Panc1 (cell line): Measurements from ENCODE around the gene PHF23. TPM values are rescaled to one million over a fixed set of nuclear protein-coding genes. Genes with fewer than 3 reads are reported as not detected.
A peak's percentile ranks its signal among the peaks of the same experiment; 100 is the strongest.

Experiments used
- ATAC-seq: fragments of 200-7000 bp; cut with Tn5 transposase; 2 replicates; pipeline ENCODE4 v1.9.1; 2020; ENCODE audit warnings: mild to moderate bottlenecking, moderate library complexity
- Bru-seq: library from RNA; stranded (reverse); fragments of 400-500 nt; gene quantifications from one replicate; lab custom pipeline; 2021; lab: Mats Ljungman, UMichigan
- BruChase-seq, 2 experiments: library from RNA; stranded (reverse); fragments of 400-500 nt; gene quantifications; one replicate each; lab custom pipeline; 2021; lab: Mats Ljungman, UMichigan
- BruUV-seq: library from RNA; stranded (reverse); fragments of 400-500 nt; replicated peaks from 2 replicates; lab custom pipeline; 2021; lab: Mats Ljungman, UMichigan
- CTCF ChIA-PET: fragments of 300-600 bp; sonication (Branson Sonifier 250); formaldehyde crosslinking; loops from one replicate; lab custom pipeline; 2022; ENCODE audit warnings: antibody characterized with exemption; lab: Charles Lee
- POLR2A ChIA-PET: fragments of 300-600 bp; sonication (Branson Sonifier 250); formaldehyde crosslinking; loops from one replicate; lab custom pipeline; 2022; ENCODE audit warnings: antibody characterized with exemption; lab: Charles Lee
- DNase-seq: peaks from one replicate; pipeline ENCODE4 v3.0.0-alpha.2; 2010; ENCODE audit warnings: low read depth, low spot score
- H3K27ac ChIP-seq: 2 replicates; pipeline ENCODE4 v1.5.1; 2011; ENCODE audit warnings: mild to moderate bottlenecking, low read length, inconsistent platforms
- H3K27me3 ChIP-seq: fragments of 200-500 bp; sonication (Bioruptor generic); 2 replicates; pipeline ENCODE4 v1.6.0; 2014; ENCODE audit warnings: low read length, inconsistent platforms; ENCODE audit not compliant: control insufficient read depth, insufficient read depth
- H3K36me3 ChIP-seq: fragments of 200-500 bp; sonication (Bioruptor generic); 2 replicates; pipeline ENCODE4 v1.5.1; 2014; ENCODE audit warnings: inconsistent platforms, mild to moderate bottlenecking, low read length, moderate library complexity; ENCODE audit not compliant: control insufficient read depth, insufficient read depth
- H3K4me1 ChIP-seq: 2 replicates; pipeline ENCODE4 v1.5.1; 2011; ENCODE audit warnings: inconsistent platforms, mild to moderate bottlenecking, low read length, moderate library complexity; ENCODE audit not compliant: control insufficient read depth, insufficient read depth
- H3K4me3 ChIP-seq, 2 experiments: 2 replicates each; pipeline ENCODE4 v1.5.1; 2011 to 2012; ENCODE audit warnings: low read depth in 2 of 2, low read length in 2 of 2, mild to moderate bottlenecking in 2 of 2, inconsistent platforms in 1 of 2, moderate library complexity in 1 of 2
- H3K9me3 ChIP-seq: fragments of 200-500 bp; sonication (Bioruptor generic); 2 replicates; pipeline ENCODE4 v1.5.1; 2014; ENCODE audit warnings: low read depth, mild to moderate bottlenecking, inconsistent platforms, low read length, moderate library complexity; ENCODE audit not compliant: control insufficient read depth, insufficient read depth
- POLR2AphosphoS5 ChIP-seq: IDR thresholded peaks from 2 replicates; pipeline ENCODE4 v1.6.1; 2012; ENCODE audit warnings: mild to moderate bottlenecking, low read depth, low read length, moderate library complexity
- SIN3A ChIP-seq: IDR thresholded peaks from 2 replicates; pipeline ENCODE4 v1.6.1; 2012; ENCODE audit warnings: low read depth, mild to moderate bottlenecking, low read length, moderate library complexity, borderline replicate concordance; ENCODE audit not compliant: insufficient read depth
- TCF7L2 ChIP-seq: IDR thresholded peaks from 2 replicates; pipeline ENCODE4 v1.6.1; 2011; ENCODE audit warnings: mild to moderate bottlenecking, low read depth, low read length, inconsistent platforms
- in situ Hi-C: cut with HindIII; loops from 2 replicates; pipeline ENCODE4 v1.10.0; 2016; ENCODE audit warnings: low sequenced_read_pairs, low pct_unique_long_range_greater_than_20kb
- intact Hi-C: fragments of 100-400 bp; cut with micrococcal nuclease; formaldehyde crosslinking; loops from one replicate; pipeline ENCODE4 v1.10.0; 2022; ENCODE audit not compliant: unreplicated experiment
- long read RNA-seq: library from polyadenylated mRNA; unstranded; transcript quantifications from one replicate; pipeline ENCODE4 v2.0.0, GENCODE V29; 2021; ENCODE audit not compliant: unreplicated experiment
- polyA plus RNA-seq: library from polyadenylated mRNA; unstranded; fragments of >200 nt; gene quantifications from one replicate; pipeline ENCODE4 v1.2.1, GENCODE V29; 2012; ENCODE audit warnings: missing spikeins; ENCODE audit not compliant: insufficient read length
- total RNA-seq: library from RNA; stranded (reverse); gene quantifications from one replicate; pipeline ENCODE4 v1.2.1, GENCODE V29; 2021; ENCODE audit not compliant: unreplicated experiment
- TF ChIP-seq, protein P1 (sequence below): fragments of 450-650 bp; IDR thresholded peaks from 2 replicates; pipeline ENCODE4 v1.5.1; 2017; ENCODE audit warnings: mild to moderate bottlenecking
- TF ChIP-seq, protein P2 (sequence below), 2 experiments: IDR thresholded peaks; 2 replicates each; pipeline ENCODE4 v1.6.1; 2011 to 2012; ENCODE audit warnings: low read depth in 2 of 2, control low read depth in 1 of 2, low read length in 1 of 2, mild to moderate bottlenecking in 1 of 2, moderate library complexity in 1 of 2; ENCODE audit not compliant: insufficient read depth in 1 of 2

The PHF23 gene
- total RNA-seq: 69.3 TPM
- polyA plus RNA-seq: 68.6 TPM
- Bru-seq, nascent RNA: percentile 90 among the genes with signal in this experiment
- percentile 98 among the genes with signal in this experiment for BruChase-seq, experiment 1, labeled RNA remaining after a 2-hour chase
- percentile 90 among the genes with signal in this experiment for BruChase-seq, experiment 2, labeled RNA remaining after a 6-hour chase
- long read RNA-seq, transcript PHF23-205 (5 exons, 1,768 nt): minor isoform, 10 of 128 reads
- long read RNA-seq, transcript PHF23-201 (5 exons, 2,037 nt): major isoform, 69 of 128 reads
- long read RNA-seq, partial matches to known transcripts: 26 of 128 reads
- long read RNA-seq, other reads (novel, unspliced or antisense): 22 of 128 reads

DNA sequence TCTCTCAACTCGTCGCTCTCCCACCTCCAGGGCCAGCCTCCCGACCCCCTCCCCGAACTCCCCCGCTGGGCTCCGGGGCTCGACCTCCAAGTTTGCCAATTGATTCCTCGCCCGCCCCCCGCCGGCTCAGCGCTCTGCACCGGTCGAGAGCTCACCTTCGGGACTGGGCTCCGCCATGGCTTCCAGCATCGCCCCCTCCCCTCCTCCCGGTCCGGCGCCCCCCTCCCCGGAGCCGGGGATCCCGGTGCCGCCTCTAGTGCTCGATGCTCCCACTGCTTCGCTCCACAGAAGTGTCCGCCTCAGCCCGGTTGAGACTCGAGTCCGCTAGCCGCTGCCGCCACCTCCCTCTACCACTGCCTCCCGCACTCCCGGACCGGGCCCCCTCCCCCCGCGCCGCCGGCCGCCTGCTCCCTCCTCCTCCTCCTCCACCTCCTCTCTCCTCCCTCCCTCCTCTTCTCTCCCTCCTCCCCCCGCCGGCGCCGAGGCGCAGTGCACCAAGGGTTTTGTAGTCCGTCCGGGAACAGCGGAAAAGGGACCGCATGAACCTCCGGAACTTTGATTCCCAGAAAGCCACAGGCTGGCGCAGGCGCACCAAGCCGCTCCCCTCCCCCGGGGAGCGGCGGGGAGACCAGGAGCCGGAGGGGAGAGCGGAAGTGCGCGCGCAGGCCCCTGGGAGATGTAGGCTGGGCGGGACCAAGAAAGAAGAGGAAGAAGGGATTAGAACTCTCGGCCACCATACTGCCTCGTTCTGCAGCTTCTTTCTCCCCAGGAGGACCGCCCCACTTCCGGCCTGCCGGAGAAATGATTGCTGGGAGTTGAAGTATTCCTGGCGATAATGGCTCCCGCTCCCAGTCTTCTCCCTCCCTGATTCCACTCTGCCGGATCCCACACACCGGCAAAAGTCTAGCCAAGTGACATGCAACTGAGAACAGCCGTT, at the start of gene PHF23:
TSS of gene PHF23 (minus strand) at position 367 of the 937 bp plus-strand sequence. CDS start at position 189, 178 bp downstream.
- peaks cover 10% of the 10 kb centered on the region for H3K36me3 ChIP-seq
- CTCF ChIA-PET: interaction anchor here (0.6 kb wide), 1 partner anchor 94 kb away, joined by 9 read pairs; no protein-coding TSS in a partner anchor
- H3K27me3 ChIP-seq: no peaks in the 10 kb centered on the region
- peaks cover 43% of the 10 kb centered on the region for H3K4me1 ChIP-seq
- no peaks in the 10 kb centered on the region for H3K9me3 ChIP-seq
- TF ChIP-seq TCF7L2: peak; percentile 77
- peak; percentile 56 for TF ChIP-seq POLR2AphosphoS5
- no peak for TF ChIP-seq SIN3A
- peak; percentile 97 for DNase-seq
- no TSS peak for BruUV-seq
- peak within 1 kb of the TSS; percentile 87 to 92 for H3K4me3 ChIP-seq
- ATAC-seq: peak; percentile 75
- POLR2A ChIA-PET: interaction anchor here (0.5 to 0.6 kb wide), 2 partner anchors 27 to 167 kb away, joined by 3 to 5 read pairs; no protein-coding TSS in a partner anchor
- in situ Hi-C loops: no loop called here
- intact Hi-C loops: no loop called here
- H3K27ac ChIP-seq: peak within 1 kb of the TSS; percentile 99

DNA sequence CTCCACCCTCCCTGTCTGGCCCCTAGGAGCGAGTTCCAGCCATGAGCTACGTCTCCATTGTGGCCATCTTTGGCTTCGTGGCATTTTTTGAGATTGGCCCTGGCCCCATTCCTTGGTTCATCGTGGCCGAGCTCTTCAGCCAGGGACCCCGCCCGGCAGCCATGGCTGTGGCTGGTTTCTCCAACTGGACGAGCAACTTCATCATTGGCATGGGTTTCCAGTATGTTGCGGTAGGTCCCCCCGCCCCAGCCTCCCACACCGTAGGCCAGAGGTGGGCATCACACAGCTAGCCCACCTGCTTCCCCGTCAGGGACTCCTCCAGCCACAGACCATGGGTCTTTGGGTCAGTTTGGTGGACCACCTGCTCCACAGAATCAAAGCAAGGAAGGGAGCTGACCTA, 46.4 kb upstream of the PHF23 start:
- POLR2A ChIA-PET: no interaction called here
- no peaks in the 10 kb centered on the region for H3K27me3 ChIP-seq
- intact Hi-C loops (no loop called here), in situ Hi-C loops (no loop called here)
- CTCF ChIA-PET: no interaction called here
- no peak overlapping the region for H3K4me3 ChIP-seq
- DNase-seq: no peak
- no peaks in the 10 kb centered on the region for H3K36me3 ChIP-seq
- H3K27ac ChIP-seq: no peak overlapping the region
- no peak for ATAC-seq
- TF ChIP-seq TCF7L2: no peak
- no peak for TF ChIP-seq SIN3A
- no peak for TF ChIP-seq POLR2AphosphoS5
- TF ChIP-seq, protein P1, sequence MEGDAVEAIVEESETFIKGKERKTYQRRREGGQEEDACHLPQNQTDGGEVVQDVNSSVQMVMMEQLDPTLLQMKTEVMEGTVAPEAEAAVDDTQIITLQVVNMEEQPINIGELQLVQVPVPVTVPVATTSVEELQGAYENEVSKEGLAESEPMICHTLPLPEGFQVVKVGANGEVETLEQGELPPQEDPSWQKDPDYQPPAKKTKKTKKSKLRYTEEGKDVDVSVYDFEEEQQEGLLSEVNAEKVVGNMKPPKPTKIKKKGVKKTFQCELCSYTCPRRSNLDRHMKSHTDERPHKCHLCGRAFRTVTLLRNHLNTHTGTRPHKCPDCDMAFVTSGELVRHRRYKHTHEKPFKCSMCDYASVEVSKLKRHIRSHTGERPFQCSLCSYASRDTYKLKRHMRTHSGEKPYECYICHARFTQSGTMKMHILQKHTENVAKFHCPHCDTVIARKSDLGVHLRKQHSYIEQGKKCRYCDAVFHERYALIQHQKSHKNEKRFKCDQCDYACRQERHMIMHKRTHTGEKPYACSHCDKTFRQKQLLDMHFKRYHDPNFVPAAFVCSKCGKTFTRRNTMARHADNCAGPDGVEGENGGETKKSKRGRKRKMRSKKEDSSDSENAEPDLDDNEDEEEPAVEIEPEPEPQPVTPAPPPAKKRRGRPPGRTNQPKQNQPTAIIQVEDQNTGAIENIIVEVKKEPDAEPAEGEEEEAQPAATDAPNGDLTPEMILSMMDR: no peak
- TF ChIP-seq, protein P2, sequence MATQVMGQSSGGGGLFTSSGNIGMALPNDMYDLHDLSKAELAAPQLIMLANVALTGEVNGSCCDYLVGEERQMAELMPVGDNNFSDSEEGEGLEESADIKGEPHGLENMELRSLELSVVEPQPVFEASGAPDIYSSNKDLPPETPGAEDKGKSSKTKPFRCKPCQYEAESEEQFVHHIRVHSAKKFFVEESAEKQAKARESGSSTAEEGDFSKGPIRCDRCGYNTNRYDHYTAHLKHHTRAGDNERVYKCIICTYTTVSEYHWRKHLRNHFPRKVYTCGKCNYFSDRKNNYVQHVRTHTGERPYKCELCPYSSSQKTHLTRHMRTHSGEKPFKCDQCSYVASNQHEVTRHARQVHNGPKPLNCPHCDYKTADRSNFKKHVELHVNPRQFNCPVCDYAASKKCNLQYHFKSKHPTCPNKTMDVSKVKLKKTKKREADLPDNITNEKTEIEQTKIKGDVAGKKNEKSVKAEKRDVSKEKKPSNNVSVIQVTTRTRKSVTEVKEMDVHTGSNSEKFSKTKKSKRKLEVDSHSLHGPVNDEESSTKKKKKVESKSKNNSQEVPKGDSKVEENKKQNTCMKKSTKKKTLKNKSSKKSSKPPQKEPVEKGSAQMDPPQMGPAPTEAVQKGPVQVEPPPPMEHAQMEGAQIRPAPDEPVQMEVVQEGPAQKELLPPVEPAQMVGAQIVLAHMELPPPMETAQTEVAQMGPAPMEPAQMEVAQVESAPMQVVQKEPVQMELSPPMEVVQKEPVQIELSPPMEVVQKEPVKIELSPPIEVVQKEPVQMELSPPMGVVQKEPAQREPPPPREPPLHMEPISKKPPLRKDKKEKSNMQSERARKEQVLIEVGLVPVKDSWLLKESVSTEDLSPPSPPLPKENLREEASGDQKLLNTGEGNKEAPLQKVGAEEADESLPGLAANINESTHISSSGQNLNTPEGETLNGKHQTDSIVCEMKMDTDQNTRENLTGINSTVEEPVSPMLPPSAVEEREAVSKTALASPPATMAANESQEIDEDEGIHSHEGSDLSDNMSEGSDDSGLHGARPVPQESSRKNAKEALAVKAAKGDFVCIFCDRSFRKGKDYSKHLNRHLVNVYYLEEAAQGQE (IDR thresholded peaks at IDR 0.05; ENCODE audit: insufficient read depth in 1 of 2, low read depth in 2 of 2, low read length in 1 of 2): no peak
- no TSS peak for BruUV-seq
- H3K4me1 ChIP-seq: no peaks in the 10 kb centered on the region
- no peaks in the 10 kb centered on the region for H3K9me3 ChIP-seq
